Activated T-cell treated with anti-CD3 and anti-CD28 coated beads, Interleukin-2, amount 50 U/mL, for 72 hours (primary cell): ENCODE results near the gene PNPLA6. TPM values are rescaled to one million over a fixed set of nuclear protein-coding genes. Genes with fewer than 3 reads are reported as not detected.
A peak's percentile ranks its signal among the peaks of the same experiment; 100 is the strongest.

ENCODE experiments used
- ATAC-seq, 2 donors: fragments of 150-1000 bp; cut with Tn5 transposase; replicated peaks in 1 of 2; 2 replicates each; pipeline ENCODE4 v1.10.0; 2021; ENCODE audit warnings: moderate library complexity in 2 of 2, mild to moderate bottlenecking in 1 of 2
- DNase-seq, 2 donors: peaks; one replicate each; pipeline ENCODE4 v3.0.0; 2021 to 2022; ENCODE audit warnings: mixed read lengths in 1 of 2
- H3K27ac Mint-ChIP-seq: one replicate; pipeline ENCODE4 v1.8.0; 2022; ENCODE audit warnings: mild to moderate bottlenecking, moderate library complexity, mixed read lengths
- H3K27me3 Mint-ChIP-seq: one replicate; pipeline ENCODE4 v1.8.0; 2022; ENCODE audit warnings: low read depth, mixed read lengths
- H3K36me3 Mint-ChIP-seq, 2 donors: one replicate each; pipeline ENCODE4 v1.8.0; 2022; ENCODE audit warnings: mixed read lengths in 2 of 2, mild to moderate bottlenecking in 1 of 2; ENCODE audit not compliant: insufficient read depth in 2 of 2
- H3K4me1 Mint-ChIP-seq: one replicate; pipeline ENCODE4 v1.8.0; 2022; ENCODE audit warnings: low read depth, mixed read lengths
- H3K4me3 Mint-ChIP-seq, 2 donors: one replicate each; pipeline ENCODE4 v1.8.0; 2022; ENCODE audit warnings: mild to moderate bottlenecking in 2 of 2, mixed read lengths in 2 of 2, moderate library complexity in 2 of 2
- H3K9me3 Mint-ChIP-seq, 2 donors: one replicate each; pipeline ENCODE4 v1.8.0; 2022; ENCODE audit warnings: mixed read lengths in 2 of 2
- total RNA-seq, 2 donors: library from RNA; stranded (reverse); gene quantifications; one replicate each; pipeline ENCODE4 v1.2.3, GENCODE V29; 2022

Gene PNPLA6
- 100 to 1,000 TPM; 102 to 144 TPM for total RNA-seq

GRCh38 chr19:7535047-7535997, at the start of gene PNPLA6:
Gene PNPLA6 (plus strand): TSS chr19:7535717. CDS start chr19:7535789, 72 bp downstream.
- H3K27ac Mint-ChIP-seq: peak within 1 kb of the TSS; percentile 93
- ATAC-seq (peak; percentile 81 to 83), DNase-seq (peak; percentile 95 to 96)
- H3K36me3 Mint-ChIP-seq: peaks cover 3 to 5% of the 10 kb centered on the region in 2 donors
- no peaks in the 10 kb centered on the region for H3K27me3 Mint-ChIP-seq
- H3K9me3 Mint-ChIP-seq: no peaks in the 10 kb centered on the region
- H3K4me1 Mint-ChIP-seq: peaks cover 20% of the 10 kb centered on the region
- peak within 1 kb of the TSS; percentile 94 to 99 for H3K4me3 Mint-ChIP-seq

- Mint-ChIP-seq H3K27ac (peak overlapping the region; percentile 46), H3K36me3 (no peaks in the 10 kb centered on the region), H3K27me3 (peaks cover 7% of the 10 kb centered on the region), H3K4me3 (no peak overlapping the region), H3K9me3 (peaks cover 0 to 2% of the 10 kb centered on the region in 2 donors), H3K4me1 (peaks cover 31% of the 10 kb centered on the region)
- DNase-seq (no peak), ATAC-seq (no peak)
These were observed 48.6 kb upstream of the PNPLA6 start for GRCh38 chr19:7486923-7487322.

- no peaks in the 10 kb centered on the region for H3K36me3 Mint-ChIP-seq
- peak within 1 kb of the TSS; percentile 77 to 93 for H3K4me3 Mint-ChIP-seq
- peaks cover 0 to 2% of the 10 kb centered on the region in 2 donors for H3K9me3 Mint-ChIP-seq
- peak within 1 kb of the TSS; percentile 94 for H3K27ac Mint-ChIP-seq
- ATAC-seq (peak; percentile 80 to 83), DNase-seq (peak; percentile 91 to 97)
- peaks cover 40% of the 10 kb centered on the region for H3K4me1 Mint-ChIP-seq
- H3K27me3 Mint-ChIP-seq: no peaks in the 10 kb centered on the region
These were observed 46.7 kb upstream of the PNPLA6 start, which contains the start of gene PEX11G for GRCh38 chr19:7488736-7489353. Gene PEX11G (minus strand): TSS chr19:7489035. CDS start chr19:7489010, 25 bp downstream.

GRCh38 chr19:7489609-7490044, 45.9 kb upstream of the PNPLA6 start:
- peak overlapping the region; percentile 94 for H3K27ac Mint-ChIP-seq
- ATAC-seq (no peak), DNase-seq (no peak)
- peak overlapping the region; percentile 77 to 93 for H3K4me3 Mint-ChIP-seq
- H3K4me1 Mint-ChIP-seq: peaks cover 40% of the 10 kb centered on the region
- no peaks in the 10 kb centered on the region for H3K27me3 Mint-ChIP-seq
- peaks cover 0 to 2% of the 10 kb centered on the region in 2 donors for H3K9me3 Mint-ChIP-seq
- H3K36me3 Mint-ChIP-seq: no peaks in the 10 kb centered on the region

- peaks cover 0 to 2% of the 10 kb centered on the region in 2 donors for H3K9me3 Mint-ChIP-seq
- H3K27me3 Mint-ChIP-seq: peaks cover 7% of the 10 kb centered on the region
- H3K4me1 Mint-ChIP-seq: peaks cover 40% of the 10 kb centered on the region
- peak overlapping the region; percentile 27 for H3K27ac Mint-ChIP-seq
- peak overlapping the region in 1 of 2 donors; percentile 7 for H3K4me3 Mint-ChIP-seq
- peak; percentile 80 to 82 for ATAC-seq
- DNase-seq: peak; percentile 73 to 78
- no peaks in the 10 kb centered on the region for H3K36me3 Mint-ChIP-seq
These were observed 43.4 kb upstream of the PNPLA6 start for GRCh38 chr19:7492142-7492541.

- H3K4me3 Mint-ChIP-seq: peak overlapping the region; percentile 17 to 28
- H3K36me3 Mint-ChIP-seq: no peaks in the 10 kb centered on the region
- no peak overlapping the region for H3K27ac Mint-ChIP-seq
- peaks cover 7% of the 10 kb centered on the region for H3K27me3 Mint-ChIP-seq
- no peak for ATAC-seq
- DNase-seq: no peak
- H3K9me3 Mint-ChIP-seq: peaks cover 0 to 2% of the 10 kb centered on the region in 2 donors
- H3K4me1 Mint-ChIP-seq: peaks cover 40% of the 10 kb centered on the region
These were observed 43.0 kb upstream of the PNPLA6 start for GRCh38 chr19:7492558-7492957.

- Mint-ChIP-seq H3K27me3 (peaks cover 20% of the 10 kb centered on the region), H3K36me3 (no peaks in the 10 kb centered on the region), H3K9me3 (peaks cover 0 to 2% of the 10 kb centered on the region in 2 donors), H3K27ac (no peak overlapping the region), H3K4me1 (peaks cover 34% of the 10 kb centered on the region), H3K4me3 (no peak overlapping the region)
- no peak for DNase-seq
- no peak for ATAC-seq
These were observed 41.0 kb upstream of the PNPLA6 start for GRCh38 chr19:7494416-7495098.

GRCh38 chr19:7497292-7497691, 38.2 kb upstream of the PNPLA6 start:
- Mint-ChIP-seq H3K27me3 (peaks cover 30% of the 10 kb centered on the region), H3K27ac (no peak overlapping the region), H3K36me3 (peaks cover 0 to 2% of the 10 kb centered on the region in 2 donors), H3K4me1 (peaks cover 13% of the 10 kb centered on the region), H3K9me3 (no peaks in the 10 kb centered on the region), H3K4me3 (no peak overlapping the region)
- ATAC-seq (peak in 1 of 2 donors; percentile 26), DNase-seq (no peak)

GRCh38 chr19:7500811-7501450, 34.6 kb upstream of the PNPLA6 start:
- Mint-ChIP-seq H3K27me3 (peaks cover 36% of the 10 kb centered on the region), H3K27ac (no peak overlapping the region), H3K4me1 (peaks cover 5% of the 10 kb centered on the region), H3K36me3 (peaks cover 0 to 2% of the 10 kb centered on the region in 2 donors), H3K9me3 (no peaks in the 10 kb centered on the region), H3K4me3 (peak overlapping the region; percentile 74 to 76)
- DNase-seq (peak; percentile 64 to 69), ATAC-seq (peak; percentile 70)

- H3K36me3 Mint-ChIP-seq: peaks cover 0 to 2% of the 10 kb centered on the region in 2 donors
- DNase-seq: no peak
- H3K27me3 Mint-ChIP-seq: peaks cover 46% of the 10 kb centered on the region
- H3K4me1 Mint-ChIP-seq: peaks cover 14% of the 10 kb centered on the region
- ATAC-seq: no peak
- no peak overlapping the region for H3K27ac Mint-ChIP-seq
- H3K9me3 Mint-ChIP-seq: no peaks in the 10 kb centered on the region
- H3K4me3 Mint-ChIP-seq: no peak overlapping the region
These were observed 33.0 kb upstream of the PNPLA6 start for GRCh38 chr19:7502552-7502951.

- Mint-ChIP-seq H3K36me3 (peaks cover 0 to 2% of the 10 kb centered on the region in 2 donors), H3K4me1 (peaks cover 14% of the 10 kb centered on the region), H3K27me3 (peaks cover 32% of the 10 kb centered on the region), H3K9me3 (no peaks in the 10 kb centered on the region), H3K4me3 (peak overlapping the region in 1 of 2 donors; percentile 45), H3K27ac (no peak overlapping the region)
- DNase-seq (no peak), ATAC-seq (no peak)
These were observed 30.8 kb upstream of the PNPLA6 start for GRCh38 chr19:7504684-7505083.

- H3K9me3 Mint-ChIP-seq: no peaks in the 10 kb centered on the region
- H3K36me3 Mint-ChIP-seq: peaks cover 0 to 2% of the 10 kb centered on the region in 2 donors
- peak overlapping the region; percentile 45 to 62 for H3K4me3 Mint-ChIP-seq
- no peak for DNase-seq
- H3K27ac Mint-ChIP-seq: no peak overlapping the region
- peaks cover 14% of the 10 kb centered on the region for H3K4me1 Mint-ChIP-seq
- H3K27me3 Mint-ChIP-seq: peaks cover 32% of the 10 kb centered on the region
- ATAC-seq: no peak
These were observed 30.2 kb upstream of the PNPLA6 start for GRCh38 chr19:7505288-7505681.
